Stimulated activated CD4-positive, alpha-beta T cell treated with anti-CD3 and anti-CD28 coated beads, Interleukin-4, amount 100 ng/mL, for 1 hour (primary cell): ENCODE results near the gene OR2AE1.

Experiments
- DNase-seq: peaks from one replicate; pipeline ENCODE4 v3.0.0-alpha.2; 2020

OR2AE1 gene

GRCh38 chr7:99855236-99855635 is 21.6 kb downstream of the OR2AE1 start:
- DNase-seq, result no peak

- no peak for DNase-seq
Measured at GRCh38 chr7:99848420-99849216, 28.2 kb downstream of the OR2AE1 start.

- DNase-seq, result no peak
Measured at GRCh38 chr7:99844328-99844727, 32.5 kb downstream of the OR2AE1 start.

- no peak for DNase-seq
Measured at GRCh38 chr7:99843808-99844207, 33.0 kb downstream of the OR2AE1 start.

GRCh38 chr7:99842926-99843325 is 33.9 kb downstream of the OR2AE1 start:
- no peak for DNase-seq

GRCh38 chr7:99840136-99840869 is 36.5 kb downstream of the OR2AE1 start:
- DNase-seq, result no peak

- DNase-seq, result no peak
Measured at GRCh38 chr7:99839287-99840021, 37.4 kb downstream of the OR2AE1 start.

- DNase-seq, result no peak
Measured at GRCh38 chr7:99837649-99838361, 39.0 kb downstream of the OR2AE1 start.

- no peak for DNase-seq
Measured at GRCh38 chr7:99835189-99835588, 41.6 kb downstream of the OR2AE1 start.

- DNase-seq, result no peak
Measured at GRCh38 chr7:99834382-99834781, 42.5 kb downstream of the OR2AE1 start.

- DNase-seq, result no peak
Measured at GRCh38 chr7:99833289-99833877, 43.5 kb downstream of the OR2AE1 start.

- no peak for DNase-seq
Measured at GRCh38 chr7:99831595-99831994, 45.2 kb downstream of the OR2AE1 start.

- DNase-seq, result no peak
Measured at GRCh38 chr7:99829524-99830160, 47.2 kb downstream of the OR2AE1 start.

- DNase-seq, result no peak
Measured at GRCh38 chr7:99828811-99829210, 48.0 kb downstream of the OR2AE1 start.

- no peak for DNase-seq
Measured at GRCh38 chr7:99827040-99827778, 49.6 kb downstream of the OR2AE1 start.
